Esophagus muscularis mucosa (tissue), 3 donors: ENCODE measurements around the gene ARHGAP8.

Source experiments
- CTCF ChIP-seq, 3 experiments: fragments of 200-600 bp in 2 of 3; fragments of 450-650 bp in 1 of 3; sonication (generic) in 2 of 3; IDR thresholded peaks; one replicate each; pipeline ENCODE4 v1.5.1; 2017 to 2019; ENCODE audit warnings: antibody characterized with exemption in 3 of 3, mild to moderate bottlenecking in 2 of 3, moderate library complexity in 1 of 3
- POLR2AphosphoS5 ChIP-seq, 2 donors: sonication (generic); formaldehyde crosslinking; IDR thresholded peaks; one replicate each; pipeline ENCODE4 v1.6.1; 2017; ENCODE audit warnings: antibody characterized with exemption in 2 of 2

- no peak for TF ChIP-seq CTCF (IDR thresholded peaks at IDR 0.05)
- no peak for TF ChIP-seq POLR2AphosphoS5 (IDR thresholded peaks at IDR 0.05)
Measured at GRCh38 chr22:44755956-44756361, 3.6 kb downstream of the ARHGAP8 start.
